Measurements from ENCODE around the gene CALM1. TPM values are rescaled to one million over a fixed set of nuclear protein-coding genes. Genes with fewer than 3 reads are reported as not detected.

Gene CALM1
- total and polyA plus RNA-seq, 10 of the 15 experiments (the other 5 are each of a cell fraction or from before 2014, with no cell fraction given), result 110 to 729 (median 261) TPM

GRCh38 chr14:90399541-90400444, 3.0 kb downstream of the CALM1 start:
- intact Hi-C loops (cut with micrococcal nuclease; ENCODE audit: unreplicated experiment), result loop anchor here (1.0 to 5.0 kb wide), 4 partner anchors 67 to 358 kb away; partner anchors contain the start of gene NRDE2
- FAIRE-seq (peak; percentile 80), ATAC-seq (peak; percentile 76), DNase-seq (ENCODE audit: low read depth, low spot score) (peak; percentile 68)
- H3K79me2 ChIP-seq (ENCODE audit: control insufficient read depth, insufficient read depth, low read length), result peaks cover 39% of the 10 kb centered on the region
- no peak overlapping the region for H2AFZ ChIP-seq (ENCODE audit: control insufficient read depth, low read depth, low read length)
- no peaks in the 10 kb centered on the region for H3K9me3 ChIP-seq (replicated peaks; ENCODE audit: control insufficient read depth, insufficient read depth, low read length)
- in situ Hi-C loops (cut with MboI), result loop anchor here (5.0 to 25.0 kb wide), 2 partner anchors 298 to 1113 kb away; partner anchors contain the start of gene PPP4R3A
- H4K20me1 ChIP-seq (ENCODE audit: control insufficient read depth, insufficient read depth), result peaks cover 9% of the 10 kb centered on the region; the same call in 1 of the 2 replicates
- 11% methylated on average over 14 of the region's 14 CpGs for WGBS (ENCODE audit: insufficient coverage, insufficient replicate concordance, low lambda C conversion rate, missing lambda C conversion rate)
- H3K4me1 ChIP-seq (ENCODE audit: control insufficient read depth, insufficient read depth, low read length), result peaks cover 6% of the 10 kb centered on the region
- peak overlapping the region; percentile 86 for H3K4me2 ChIP-seq (ENCODE audit: control insufficient read depth, insufficient read depth)
- RAD21 ChIA-PET (ENCODE audit: unreplicated experiment), result interaction anchor here (0.7 to 1.9 kb wide), 3 partner anchors 17 to 297 kb away, joined by 3 to 9 read pairs (median 3); no protein-coding TSS in a partner anchor
- no peaks in the 10 kb centered on the region; a peak in 1 of 4 replicates for H3K27me3 ChIP-seq (replicated peaks in 1 of 2; ENCODE audit: control insufficient read depth in 2 of 2, insufficient read depth in 2 of 2, low read length in 1 of 2)
- H3K9ac ChIP-seq (ENCODE audit: control insufficient read depth, insufficient read depth, low read length), result peak overlapping the region; percentile 81
- SMC1A ChIA-PET (ENCODE audit: uncharacterized antibody, unreplicated experiment), result interaction anchor here (0.6 to 3.0 kb wide), 7 partner anchors 8 to 359 kb away, joined by 3 to 19 read pairs (median 4); no protein-coding TSS in a partner anchor
- BruUV-seq (replicated peaks), result TSS peak; percentile 33
- peak overlapping the region; percentile 99 for H3K4me3 ChIP-seq
- POLR2A ChIA-PET, result interaction anchor here (1.0 to 1.9 kb wide), 2 partner anchors 16 to 19 kb away, joined by 3 to 4 read pairs; no protein-coding TSS in a partner anchor
- peak overlapping the region; percentile 10 for H3K27ac ChIP-seq (ENCODE audit: control insufficient read depth, insufficient read depth)
- CTCF ChIA-PET, result interaction anchor here (0.7 to 6.3 kb wide), 20 partner anchors 8 to 714 kb away, joined by 3 to 49 read pairs (median 4); partner anchors contain the start of gene DGLUCY
- peaks cover 11 to 38% of the 10 kb centered on the region in 2 experiments for H3K36me3 ChIP-seq (ENCODE audit: control insufficient read depth in 2 of 2, insufficient read depth in 2 of 2, low read length in 1 of 2)
- peak; percentile 43; the same call in 1 of the 2 replicates for TF ChIP-seq HCFC1 (IDR thresholded peaks at IDR 0.05; ENCODE audit: low read length)
- 0 out of 2 replicates have a peak, but pooled peaks have one; percentile 10 for TF ChIP-seq BCL11A (IDR thresholded peaks at IDR 0.05; ENCODE audit: low read depth, low read length)
- TF ChIP-seq CREB1 (IDR thresholded peaks at IDR 0.05; ENCODE audit: low read depth), result peak; percentile 68
- TF ChIP-seq FOXM1 (IDR thresholded peaks at IDR 0.05; ENCODE audit: low read depth, low read length), result peak; percentile 73; the same call in 1 of the 2 replicates
- TF ChIP-seq NFIC (IDR thresholded peaks at IDR 0.05; ENCODE audit: low read depth, low read length), result no peak
- TF ChIP-seq SMC3 (IDR thresholded peaks at IDR 0.05; ENCODE audit: borderline replicate concordance, low read length), result peak; percentile 82
- peak; percentile 34; the same call in 1 of the 2 replicates for TF ChIP-seq IKZF1 (conservative IDR thresholded peaks at IDR 0.05)
- TF ChIP-seq ESRRA (IDR thresholded peaks at IDR 0.05; ENCODE audit: low read length), result 0 out of 2 replicates have a peak, but pooled peaks have one; percentile 61
- TF ChIP-seq BACH1 (IDR thresholded peaks at IDR 0.05; ENCODE audit: borderline replicate concordance), result peak; percentile 47; the same call in 1 of the 2 replicates
- TF ChIP-seq SIN3A (IDR thresholded peaks at IDR 0.05; ENCODE audit: low read depth, low read length), result peak; percentile 77; the same call in 1 of the 2 replicates
- no peak for TF ChIP-seq FOXK2 (IDR thresholded peaks at IDR 0.05)
- TF ChIP-seq NRF1 (conservative IDR thresholded peaks at IDR 0.05; ENCODE audit: low read depth, low read length), result no peak
- peak; percentile 23; the same call in 1 of the 2 replicates for TF ChIP-seq LARP7 (IDR thresholded peaks at IDR 0.05)
- 0 out of 2 replicates have a peak, but pooled peaks have one; percentile 26 for TF ChIP-seq ATF7 (IDR thresholded peaks at IDR 0.05; ENCODE audit: low read depth)
- no peak for TF ChIP-seq CUX1 (IDR thresholded peaks at IDR 0.05; ENCODE audit: insufficient replicate concordance, low read depth, low read length)
- TF ChIP-seq SRF (IDR thresholded peaks at IDR 0.05; ENCODE audit: low read depth in 2 of 2, low read length in 2 of 2), result 0 out of 4 replicates have a peak, but pooled peaks of 1 of the 2 experiments have one; percentile 29

Measured in GM12878 (cell line).